Measurements from ENCODE around the gene PIR.

DNA sequence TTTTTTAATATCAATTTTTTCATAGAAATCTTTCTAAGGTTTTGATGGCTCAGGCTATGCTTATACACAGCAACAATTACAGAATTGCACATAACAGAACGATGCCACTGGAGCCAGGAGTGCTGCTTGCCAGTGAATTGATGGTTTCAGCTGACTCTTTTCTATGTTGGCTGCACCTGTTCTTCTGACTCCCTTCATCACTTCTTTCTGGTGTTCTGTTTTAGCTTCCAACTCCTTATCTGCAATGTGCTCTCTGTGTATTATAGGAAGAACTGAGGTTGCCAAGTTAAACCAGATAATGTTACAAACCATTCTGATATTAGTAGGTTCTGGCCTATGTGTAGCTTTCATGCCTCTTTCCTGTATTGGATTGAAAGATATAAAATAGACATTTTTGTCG is 97.3 kb downstream of the PIR start:
- TF ChIP-seq POLR2A (IDR thresholded peaks at IDR 0.05) (no peak), EP300 (IDR thresholded peaks at IDR 0.05) (no peak)
- TF ChIP-seq, protein P1, sequence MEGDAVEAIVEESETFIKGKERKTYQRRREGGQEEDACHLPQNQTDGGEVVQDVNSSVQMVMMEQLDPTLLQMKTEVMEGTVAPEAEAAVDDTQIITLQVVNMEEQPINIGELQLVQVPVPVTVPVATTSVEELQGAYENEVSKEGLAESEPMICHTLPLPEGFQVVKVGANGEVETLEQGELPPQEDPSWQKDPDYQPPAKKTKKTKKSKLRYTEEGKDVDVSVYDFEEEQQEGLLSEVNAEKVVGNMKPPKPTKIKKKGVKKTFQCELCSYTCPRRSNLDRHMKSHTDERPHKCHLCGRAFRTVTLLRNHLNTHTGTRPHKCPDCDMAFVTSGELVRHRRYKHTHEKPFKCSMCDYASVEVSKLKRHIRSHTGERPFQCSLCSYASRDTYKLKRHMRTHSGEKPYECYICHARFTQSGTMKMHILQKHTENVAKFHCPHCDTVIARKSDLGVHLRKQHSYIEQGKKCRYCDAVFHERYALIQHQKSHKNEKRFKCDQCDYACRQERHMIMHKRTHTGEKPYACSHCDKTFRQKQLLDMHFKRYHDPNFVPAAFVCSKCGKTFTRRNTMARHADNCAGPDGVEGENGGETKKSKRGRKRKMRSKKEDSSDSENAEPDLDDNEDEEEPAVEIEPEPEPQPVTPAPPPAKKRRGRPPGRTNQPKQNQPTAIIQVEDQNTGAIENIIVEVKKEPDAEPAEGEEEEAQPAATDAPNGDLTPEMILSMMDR (IDR thresholded peaks at IDR 0.05), result no peak
